GM19452 (cell line): ENCODE measurements around the gene NEMP1.
"Not testable (repeated sequence)": the region's sequence is repeated elsewhere in the genome, so short reads cannot be mapped to it uniquely, and the experiment has no call there.

ENCODE experiments used
- ATAC-seq: cut with Tn5 transposase; IDR thresholded peaks from one replicate; pipeline ENCODE4 v1.9.1; 2021; ENCODE audit not compliant: unreplicated experiment

Gene NEMP1

DNA sequence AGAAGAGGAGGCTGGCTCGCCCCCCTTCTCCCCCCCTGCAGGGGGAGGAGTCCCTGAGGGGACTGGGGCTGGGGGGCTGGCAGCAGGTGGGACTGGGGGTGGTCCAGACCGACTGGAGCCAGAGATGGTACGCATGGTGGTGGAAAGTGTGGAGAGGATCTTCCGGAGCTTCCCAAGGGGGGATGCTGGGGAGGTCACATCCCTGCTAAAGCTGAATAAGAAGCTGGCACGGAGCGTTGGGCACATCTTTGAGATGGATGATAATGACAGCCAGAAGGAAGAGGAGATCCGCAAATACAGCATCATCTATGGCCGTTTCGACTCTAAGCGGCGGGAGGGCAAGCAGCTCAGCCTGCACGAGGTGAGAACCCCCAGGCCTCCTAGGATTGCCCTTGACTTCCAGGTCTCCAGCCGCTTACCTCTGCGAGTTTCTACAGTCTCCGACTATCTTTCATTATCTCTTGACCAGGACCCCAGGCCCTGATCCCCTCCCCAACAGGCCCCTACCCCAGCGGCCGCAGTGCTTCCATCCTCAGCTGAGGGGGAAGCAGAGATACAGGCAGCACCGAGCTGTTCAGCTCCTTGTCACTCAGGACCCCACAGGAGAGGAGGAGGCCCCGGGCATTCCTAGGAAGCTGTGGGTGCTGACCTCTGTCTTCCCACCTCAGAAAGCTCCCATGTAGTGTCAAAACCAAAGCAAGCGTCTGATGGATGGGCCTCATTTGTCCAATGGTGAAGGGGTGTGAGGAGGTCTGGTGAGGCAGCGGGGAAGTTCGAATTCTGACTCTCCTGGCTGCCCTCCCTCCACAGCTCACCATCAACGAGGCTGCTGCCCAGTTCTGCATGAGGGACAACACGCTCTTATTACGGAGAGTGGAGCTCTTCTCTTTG, 13.3 kb upstream of the NEMP1 start:
- no peak for ATAC-seq

GRCh38 chr12:57090924-57091637, 12.5 kb upstream of the NEMP1 start:
- ATAC-seq = no peak

DNA sequence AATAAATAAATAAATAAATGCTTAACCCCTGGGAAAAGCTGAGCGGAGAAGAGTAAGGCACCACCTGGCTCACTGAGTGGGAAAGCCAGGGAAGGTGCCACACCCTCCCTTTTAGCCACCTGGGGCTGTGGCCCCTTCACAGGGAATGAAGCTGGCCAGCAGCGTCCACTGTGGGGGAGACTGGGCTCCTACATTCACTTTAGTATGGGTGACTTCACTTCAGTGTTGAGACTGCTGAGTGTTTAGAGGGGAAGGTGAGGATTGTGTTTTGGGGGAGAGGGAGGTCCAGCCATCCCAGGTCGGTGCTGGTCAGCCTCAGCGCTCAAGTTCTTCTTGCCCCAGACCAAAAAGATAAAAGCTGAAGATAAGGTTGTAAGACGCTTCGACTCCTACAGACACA, 11.9 kb upstream of the NEMP1 start:
- no peak for ATAC-seq

GRCh38 chr12:57089271-57090245, 11.0 kb upstream of the NEMP1 start:
- no peak for ATAC-seq

- peak; percentile 60 for ATAC-seq
Measured at GRCh38 chr12:57088354-57089270, 10.0 kb upstream of the NEMP1 start, which contains the start of gene NAB2. NAB2 (plus strand) TSS chr12:57089114; CDS start chr12:57089272, 158 bp downstream.

DNA sequence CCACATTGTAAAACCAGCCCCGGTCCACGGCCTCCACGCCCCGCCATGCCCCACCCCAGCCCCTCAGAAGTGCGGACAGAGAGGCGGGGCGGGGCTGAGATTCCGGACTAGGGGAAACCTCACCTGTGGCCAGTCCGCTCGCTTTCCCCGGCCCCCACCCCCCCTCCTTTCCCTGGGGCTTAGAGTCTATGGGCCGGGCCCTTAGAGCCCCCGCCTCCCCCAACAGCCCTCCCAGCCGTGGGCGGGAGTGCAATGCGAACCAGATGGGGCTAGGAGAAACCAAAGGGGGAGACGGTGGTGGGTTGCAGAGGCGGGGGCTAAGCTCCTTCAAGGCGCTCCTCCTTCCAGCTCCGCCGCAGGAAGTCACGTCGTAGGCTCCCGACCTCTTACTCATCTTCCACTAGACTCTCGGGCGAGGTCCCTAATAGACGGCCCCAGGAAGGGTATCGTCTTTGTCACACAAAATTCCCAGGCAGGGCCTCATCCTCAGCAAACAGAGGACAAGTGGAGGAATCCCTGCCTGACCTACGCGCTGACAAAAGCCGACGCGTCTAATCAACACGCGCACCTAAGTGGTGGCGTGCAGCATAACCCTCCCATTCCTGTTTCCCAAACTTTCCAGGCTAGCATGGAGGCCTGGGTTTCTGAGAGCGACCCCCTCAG, 9.2 kb upstream of the NEMP1 start:
- peak; percentile 31 for ATAC-seq

DNA sequence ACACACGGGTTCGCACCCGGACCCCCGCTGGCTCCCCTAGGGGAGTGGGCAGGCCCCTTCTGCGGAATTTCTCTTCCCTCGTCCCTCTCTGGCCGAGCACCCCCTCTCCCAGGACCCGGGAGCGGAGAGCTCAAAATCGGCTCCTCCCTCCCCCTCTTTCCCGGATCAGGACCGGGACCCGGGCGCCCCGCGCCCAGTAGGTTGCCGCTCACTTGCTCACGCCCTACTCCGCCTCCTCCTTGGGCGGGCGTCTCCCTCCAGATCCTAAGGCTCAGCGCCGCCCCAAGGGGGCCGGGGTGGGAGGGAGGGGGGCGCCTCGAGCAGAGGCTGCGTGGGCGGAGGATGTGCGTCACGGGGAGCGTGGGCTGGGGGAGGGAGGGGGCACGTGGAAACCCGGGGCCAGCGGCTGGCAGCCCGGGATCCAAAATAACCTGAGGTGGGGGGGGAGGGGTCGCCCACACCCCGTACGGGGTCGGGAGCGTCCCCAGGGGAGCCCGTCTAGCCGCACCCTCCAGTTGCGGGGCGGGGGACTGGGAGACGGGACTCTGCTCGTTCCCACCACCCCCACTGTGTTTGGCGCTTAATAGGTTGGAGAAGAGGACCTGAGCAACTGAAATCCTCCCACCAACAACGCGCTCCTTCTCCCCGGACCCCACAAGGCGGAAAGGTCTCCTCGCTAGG, 8.6 kb upstream of the NEMP1 start:
- peak; percentile 28 for ATAC-seq

DNA sequence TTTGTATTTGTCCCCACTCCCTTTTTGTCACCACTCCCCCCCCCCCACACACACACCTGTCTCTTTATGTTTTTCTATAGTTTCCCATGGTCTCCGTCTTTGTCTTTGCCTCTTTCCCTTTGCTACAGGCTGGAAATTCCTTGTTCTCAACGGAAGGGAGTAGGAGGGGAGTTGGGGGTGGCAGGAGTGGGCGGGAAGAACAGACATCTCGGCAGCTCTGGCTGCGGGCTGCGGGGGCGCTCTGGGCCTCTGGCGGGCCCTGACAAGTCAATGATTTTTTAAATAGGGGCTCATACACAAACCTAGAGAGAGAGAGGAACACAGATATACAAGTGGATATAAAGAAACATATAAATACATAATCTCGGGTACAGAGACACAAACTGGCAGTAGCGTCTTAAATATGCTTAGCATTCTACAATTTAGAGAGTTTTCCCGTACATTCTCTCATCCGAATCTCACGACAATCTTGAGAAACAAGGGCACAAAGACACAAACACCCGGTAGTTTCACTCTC, 8.0 kb upstream of the NEMP1 start:
- no peak for ATAC-seq

- no peak for ATAC-seq
Measured at GRCh38 chr12:57085999-57086492, 7.5 kb upstream of the NEMP1 start.

- no peak for ATAC-seq
Measured at GRCh38 chr12:57080855-57081254, 2.3 kb upstream of the NEMP1 start.

GRCh38 chr12:57079821-57080220, 1.2 kb upstream of the NEMP1 start:
- ATAC-seq = no peak

DNA sequence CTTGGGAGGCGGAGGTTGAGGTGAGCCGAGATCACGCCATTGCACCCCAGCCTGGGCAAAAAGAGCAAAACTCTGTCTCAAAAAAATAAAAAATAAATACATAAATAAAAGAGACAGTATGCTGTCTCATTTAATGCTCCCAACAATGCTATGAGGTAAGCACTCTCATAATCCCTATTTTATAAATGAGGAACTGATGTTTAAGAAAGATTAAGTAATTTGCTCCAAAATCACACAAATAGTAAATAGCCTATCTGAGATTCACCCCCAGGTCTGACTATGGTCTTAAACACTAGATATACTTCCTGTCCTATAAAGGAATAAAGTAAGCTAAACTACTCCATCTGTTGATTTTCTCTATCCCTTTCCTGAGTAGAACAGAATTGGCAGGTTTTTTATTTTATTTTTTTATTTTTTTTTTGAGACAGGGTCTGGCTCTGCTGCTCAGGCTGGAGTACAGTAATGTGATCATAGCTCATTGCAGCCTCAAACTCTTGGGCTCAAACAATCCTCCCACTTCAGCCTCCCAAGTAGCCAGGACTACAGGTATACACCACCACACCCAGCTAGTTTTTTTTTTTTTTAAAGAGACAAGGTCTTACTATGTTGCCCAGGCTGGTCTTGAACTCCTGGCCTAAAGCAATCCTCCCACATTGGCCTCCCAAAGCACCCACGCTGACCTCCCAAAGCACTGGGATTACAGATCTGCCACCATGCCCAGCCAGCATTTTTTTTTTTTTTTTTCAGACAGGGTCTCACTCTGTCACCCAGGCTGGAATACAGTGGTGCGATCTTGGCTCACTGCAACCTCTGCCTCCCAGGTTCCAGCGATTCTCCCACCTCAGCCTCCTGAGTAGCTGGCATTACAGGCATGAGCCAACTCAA, 4.8 kb downstream of the NEMP1 start:
- not testable (repeated sequence) for ATAC-seq

GRCh38 chr12:57072661-57073060, 5.9 kb downstream of the NEMP1 start:
- ATAC-seq = no peak

GRCh38 chr12:57069523-57069922, 9.1 kb downstream of the NEMP1 start:
- ATAC-seq = peak; percentile 76

DNA sequence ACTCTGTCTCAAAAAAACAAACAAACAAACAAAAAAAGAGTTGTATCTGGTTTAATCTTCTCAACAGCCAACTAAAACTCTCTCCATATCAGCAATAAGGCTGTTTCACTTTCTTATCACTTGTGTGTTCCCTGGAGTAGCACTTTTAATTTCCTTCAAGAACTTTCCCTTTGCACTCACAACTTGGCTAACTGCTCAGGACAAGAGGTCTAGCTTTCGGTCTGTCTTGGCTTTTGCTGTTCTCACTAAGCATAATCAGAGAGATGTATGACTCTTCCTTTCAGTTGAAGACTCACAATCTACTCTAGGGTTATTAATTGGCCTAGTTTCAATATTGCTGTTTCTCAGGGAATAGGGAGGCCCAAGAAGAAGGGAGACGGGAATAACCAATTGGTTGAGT, 12.3 kb downstream of the NEMP1 start:
- ATAC-seq = no peak

DNA sequence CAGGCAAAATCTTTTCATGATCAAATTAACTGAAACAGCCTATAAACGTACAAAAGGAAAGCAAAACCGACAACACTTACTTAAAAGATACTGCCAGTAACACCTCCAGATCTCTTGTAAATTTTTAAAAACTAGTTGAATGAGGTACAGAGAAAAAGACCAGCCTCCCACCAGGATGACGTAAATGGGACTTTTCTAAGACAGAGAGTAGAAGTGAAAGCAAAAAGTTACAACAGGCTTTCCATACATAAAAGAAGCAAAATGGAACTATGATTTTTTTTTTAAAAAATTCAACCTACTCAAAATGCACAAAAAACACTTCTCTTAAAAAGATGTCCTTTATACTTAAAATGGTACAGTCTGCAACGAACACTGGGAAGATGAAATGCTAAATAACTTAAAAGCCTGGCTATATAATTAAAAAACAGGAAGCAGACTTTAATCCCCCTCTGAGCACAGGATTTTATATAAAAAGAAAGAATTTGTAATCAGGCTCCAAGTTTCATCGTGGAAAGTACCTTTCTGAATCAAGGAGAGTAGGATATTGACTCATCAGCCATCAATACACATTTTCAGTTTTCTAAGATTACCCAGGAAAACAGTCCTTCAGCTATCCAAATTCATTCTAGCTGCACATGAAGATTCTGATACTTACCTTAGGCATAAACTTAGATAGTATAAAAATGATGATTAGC, 14.5 kb downstream of the NEMP1 start:
- peak; percentile 79 for ATAC-seq

DNA sequence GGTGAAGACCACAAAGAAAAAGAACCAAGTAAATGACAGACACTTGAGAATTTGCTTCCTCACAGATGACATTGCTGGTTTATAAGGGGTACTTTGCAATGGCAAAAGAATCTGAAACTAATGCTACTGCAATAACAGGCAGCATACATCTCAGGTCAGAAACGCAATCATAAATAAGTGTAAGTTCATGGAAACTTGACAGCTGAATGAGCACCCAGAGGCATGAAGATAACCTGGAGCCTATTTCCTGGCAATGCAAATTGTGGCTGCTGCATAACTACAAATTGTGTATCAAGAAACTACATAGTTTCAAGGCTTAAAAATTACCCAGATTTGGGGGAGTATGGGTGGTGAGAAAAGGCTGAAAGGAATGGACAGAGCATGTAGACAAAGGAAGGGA, 20.1 kb downstream of the NEMP1 start:
- ATAC-seq = no peak
